OCI-LY7 (cell line): ENCODE results near the gene TMEM256.

Source experiments
- EZH2phosphoT487 ChIP-seq: fragments of 200-600 bp; sonication (generic); IDR thresholded peaks from 2 replicates; pipeline ENCODE4 v1.6.1; 2018; ENCODE audit warnings: low read depth, borderline replicate concordance, mild to moderate bottlenecking, mixed run types, antibody characterized with exemption, low read length, moderate library complexity, mixed read lengths
- TF ChIP-seq, protein P1 (sequence below): fragments of 200-600 bp; sonication (generic); conservative IDR thresholded peaks from 2 replicates; pipeline ENCODE4 v1.5.1; 2014; ENCODE audit warnings: mild to moderate bottlenecking, antibody characterized with exemption, low read length, moderate library complexity, mixed read lengths

DNA sequence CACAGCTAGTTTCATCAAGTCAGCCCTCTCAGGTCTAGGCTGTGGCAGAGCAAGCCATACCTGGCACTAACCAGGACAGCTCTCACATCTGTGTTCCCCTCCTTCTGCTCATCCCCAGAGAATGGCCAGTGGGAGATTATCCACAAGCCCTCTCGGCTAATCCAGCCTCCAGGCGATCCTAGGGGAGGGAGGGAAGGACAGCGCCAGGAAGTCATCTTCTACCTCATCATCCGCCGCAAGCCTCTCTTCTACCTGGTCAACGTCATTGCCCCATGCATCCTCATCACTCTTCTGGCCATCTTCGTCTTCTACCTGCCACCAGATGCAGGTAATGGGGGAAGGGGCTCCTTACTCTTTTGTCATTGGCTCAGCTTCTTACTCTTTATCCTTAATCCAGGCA lies 44.6 kb upstream of the TMEM256 start:
- no peak for TF ChIP-seq EZH2phosphoT487
- TF ChIP-seq, protein P1, sequence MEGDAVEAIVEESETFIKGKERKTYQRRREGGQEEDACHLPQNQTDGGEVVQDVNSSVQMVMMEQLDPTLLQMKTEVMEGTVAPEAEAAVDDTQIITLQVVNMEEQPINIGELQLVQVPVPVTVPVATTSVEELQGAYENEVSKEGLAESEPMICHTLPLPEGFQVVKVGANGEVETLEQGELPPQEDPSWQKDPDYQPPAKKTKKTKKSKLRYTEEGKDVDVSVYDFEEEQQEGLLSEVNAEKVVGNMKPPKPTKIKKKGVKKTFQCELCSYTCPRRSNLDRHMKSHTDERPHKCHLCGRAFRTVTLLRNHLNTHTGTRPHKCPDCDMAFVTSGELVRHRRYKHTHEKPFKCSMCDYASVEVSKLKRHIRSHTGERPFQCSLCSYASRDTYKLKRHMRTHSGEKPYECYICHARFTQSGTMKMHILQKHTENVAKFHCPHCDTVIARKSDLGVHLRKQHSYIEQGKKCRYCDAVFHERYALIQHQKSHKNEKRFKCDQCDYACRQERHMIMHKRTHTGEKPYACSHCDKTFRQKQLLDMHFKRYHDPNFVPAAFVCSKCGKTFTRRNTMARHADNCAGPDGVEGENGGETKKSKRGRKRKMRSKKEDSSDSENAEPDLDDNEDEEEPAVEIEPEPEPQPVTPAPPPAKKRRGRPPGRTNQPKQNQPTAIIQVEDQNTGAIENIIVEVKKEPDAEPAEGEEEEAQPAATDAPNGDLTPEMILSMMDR = no peak
